Left cardiac atrium (tissue), 4 donors: ENCODE measurements around the gene THEMIS2. TPM values are rescaled to one million over a fixed set of nuclear protein-coding genes. Genes with fewer than 3 reads are reported as not detected.
A peak's percentile ranks its signal among the peaks of the same experiment; 100 is the strongest.

Experiments used
- ATAC-seq, 2 donors: fragments of 200-7000 bp; cut with Tn5 transposase; one replicate each; pipeline ENCODE4 v1.9.1; 2020; ENCODE audit warnings: mild to moderate bottlenecking in 2 of 2, moderate library complexity in 2 of 2
- DNase-seq: peaks from one replicate; pipeline ENCODE4 v3.0.0-alpha.2; 2020
- intact Hi-C, 2 donors: fragments of 100-400 bp; cut with DNase I; formaldehyde crosslinking; loops; one replicate each; pipeline versions ENCODE4 v1.14.1 to v1.15.1; 2022 to 2023
- total RNA-seq, 2 donors: library from RNA; stranded (reverse); fragmentation: NEBNext Ultra II Directional; extraction: Animal tissue kit (Norgen Biotek cat#: 25700); gene quantifications; one replicate each; pipeline ENCODE4 v1.2.1, GENCODE V29; 2021
- donor health status: DM: no; HTN: yes; CAD: no.
- donor health status: DM: no; HTN: yes; CAD: no; lungs with severe emphysema.
- donor health status: DM: yes; HTN: yes; CAD: no.
- donor health status: Dilated cardiomyopathy.

THEMIS2 gene
- total RNA-seq, 2 donors from 2014 or later = 12.0 to 15.6 TPM

- ATAC-seq = no peak
- no peak for DNase-seq
- intact Hi-C loops = no loop called here
These were observed 7.2 kb downstream of the THEMIS2 start for GRCh38 chr1:27879374-27880082.

- intact Hi-C loops = no loop called here
- ATAC-seq (no peak), DNase-seq (no peak)
These were observed 10.2 kb downstream of the THEMIS2 start for GRCh38 chr1:27882543-27882903.

- DNase-seq = no peak
- no peak for ATAC-seq
- intact Hi-C loops = no loop called here
These were observed 11.2 kb downstream of the THEMIS2 start for GRCh38 chr1:27883536-27883935.

- ATAC-seq (peak; percentile 28 to 29), DNase-seq (no peak)
- intact Hi-C loops = no loop called here
These were observed 11.9 kb downstream of the THEMIS2 start for GRCh38 chr1:27884006-27884954.

- DNase-seq = no peak
- intact Hi-C loops = no loop called here
- peak; percentile 31 to 57 for ATAC-seq
These were observed 12.8 kb downstream of the THEMIS2 start for GRCh38 chr1:27885114-27885528.

- peak; percentile 31 to 60 for ATAC-seq
- intact Hi-C loops = no loop called here
These were observed 13.4 kb downstream of the THEMIS2 start for GRCh38 chr1:27885621-27886352.

GRCh38 chr1:27886353-27886679 is 14.0 kb downstream of the THEMIS2 start:
- no peak for ATAC-seq
- no peak for DNase-seq
- intact Hi-C loops = no loop called here

More at GRCh38 chr1:27885621-27886352, 13.4 kb downstream of the THEMIS2 start:
- DNase-seq = no peak

GRCh38 chr1:27886744-27887143 is 14.4 kb downstream of the THEMIS2 start:
- no peak for ATAC-seq
- intact Hi-C loops = no loop called here

GRCh38 chr1:27887215-27888021 is 15.1 kb downstream of the THEMIS2 start:
- DNase-seq = no peak
- intact Hi-C loops = no loop called here
- no peak for ATAC-seq

More at GRCh38 chr1:27886744-27887143, 14.4 kb downstream of the THEMIS2 start:
- DNase-seq = no peak

GRCh38 chr1:27889506-27889905 is 17.2 kb downstream of the THEMIS2 start:
- DNase-seq (no peak), ATAC-seq (no peak)
- intact Hi-C loops = no loop called here

GRCh38 chr1:27891196-27891889 is 19.0 kb downstream of the THEMIS2 start:
- DNase-seq (no peak), ATAC-seq (peak; percentile 8 to 52)
- intact Hi-C loops = no loop called here

GRCh38 chr1:27894521-27894920 is 22.2 kb downstream of the THEMIS2 start:
- ATAC-seq (no peak), DNase-seq (no peak)
- intact Hi-C loops = no loop called here

GRCh38 chr1:27906759-27907158 is 34.4 kb downstream of the THEMIS2 start:
- no peak for ATAC-seq

GRCh38 chr1:27912429-27912828 is 40.1 kb downstream of the THEMIS2 start:
- ATAC-seq = no peak
- DNase-seq = no peak
- intact Hi-C loops = no loop called here

More at GRCh38 chr1:27906759-27907158, 34.4 kb downstream of the THEMIS2 start:
- no peak for DNase-seq
- intact Hi-C loops = no loop called here

- ATAC-seq (no peak), DNase-seq (no peak)
- intact Hi-C loops = no loop called here
These were observed 42.8 kb downstream of the THEMIS2 start for GRCh38 chr1:27915082-27915575.

GRCh38 chr1:27922272-27922671 is 49.9 kb downstream of the THEMIS2 start:
- intact Hi-C loops = no loop called here
- no peak for DNase-seq
- ATAC-seq = no peak

GRCh38 chr1:27928216-27928954 is 56.0 kb downstream of the THEMIS2 start:
- ATAC-seq = no peak

More at GRCh38 chr1:27928216-27928954, 56.0 kb downstream of the THEMIS2 start:
- DNase-seq = no peak
- intact Hi-C loops = no loop called here
